Measurements from ENCODE around the gene MARCKS.
"Not testable (repeated sequence)": the region's sequence is repeated elsewhere in the genome, so short reads cannot be mapped to it uniquely, and the experiment has no call there.

MARCKS gene

DNA sequence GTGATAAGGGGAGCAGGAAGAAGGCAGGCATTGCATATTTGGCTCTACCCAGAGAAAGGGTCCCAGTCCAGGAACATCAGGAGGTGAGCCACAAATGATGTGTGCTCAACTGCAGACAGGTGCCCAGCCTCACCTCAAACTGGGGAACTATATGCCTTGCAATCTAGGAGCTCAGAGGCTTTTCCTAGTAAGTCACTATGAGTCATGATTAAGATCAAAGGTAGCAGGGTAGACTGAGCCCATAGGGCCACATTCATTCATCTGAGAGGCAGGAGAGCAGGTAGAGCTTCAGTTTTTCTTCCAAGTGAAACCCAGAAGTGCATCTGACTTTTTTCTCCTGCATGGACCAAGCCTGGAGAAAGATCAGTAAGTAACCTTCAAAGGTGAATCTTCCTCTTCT lies 31.3 kb downstream of the MARCKS start:
- no peak for DNase-seq

DNA sequence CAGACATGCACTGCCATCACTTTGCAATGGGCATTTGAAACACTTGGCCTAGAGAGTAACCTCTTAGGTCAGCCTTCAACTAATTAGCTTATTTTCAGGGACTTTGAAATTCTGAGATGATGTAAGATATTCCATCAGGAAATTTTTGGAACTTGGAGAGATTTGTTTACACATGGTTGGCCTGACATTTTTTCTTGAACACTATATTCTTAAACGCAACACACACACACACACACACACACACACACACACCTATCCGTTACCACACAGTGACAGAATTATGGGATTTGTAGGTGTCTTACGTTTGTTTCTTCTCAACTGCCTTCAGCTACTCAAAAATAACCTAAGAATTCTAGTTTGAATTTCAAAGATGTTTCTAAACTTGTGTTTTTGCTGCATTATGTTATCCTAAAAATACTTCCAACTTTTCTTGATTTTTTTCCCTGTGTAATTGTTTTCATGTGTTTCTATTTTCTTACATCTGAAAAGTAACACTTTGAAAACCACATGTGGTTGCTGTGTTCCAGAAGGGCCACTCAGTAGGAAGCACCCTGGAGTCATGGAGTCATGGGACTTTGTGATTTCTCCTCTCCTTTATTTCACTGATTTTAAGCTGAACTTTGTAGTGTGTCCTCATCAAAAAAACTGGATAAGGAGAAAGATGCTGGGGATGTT lies 31.9 kb downstream of the MARCKS start:
- DNase-seq = no peak

DNA sequence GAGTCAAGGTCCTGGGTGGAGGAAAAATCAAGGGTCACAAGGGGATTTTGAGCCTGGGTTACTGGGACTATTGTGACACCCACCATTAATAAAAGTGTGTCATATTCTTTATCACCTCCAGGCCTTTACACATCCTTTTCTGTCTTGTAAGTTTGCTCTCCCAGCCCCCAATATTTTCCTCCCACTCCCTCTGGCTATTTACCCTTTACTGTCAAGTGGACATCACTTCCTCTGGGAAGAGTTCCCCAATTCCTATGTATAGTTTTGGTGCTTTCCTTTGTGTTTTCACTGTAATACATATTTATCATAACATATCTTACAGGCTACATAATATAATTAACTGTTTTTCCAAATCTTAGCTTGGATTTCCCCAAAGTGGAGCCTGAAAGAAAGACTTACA lies 36.3 kb downstream of the MARCKS start:
- no peak for DNase-seq

DNA sequence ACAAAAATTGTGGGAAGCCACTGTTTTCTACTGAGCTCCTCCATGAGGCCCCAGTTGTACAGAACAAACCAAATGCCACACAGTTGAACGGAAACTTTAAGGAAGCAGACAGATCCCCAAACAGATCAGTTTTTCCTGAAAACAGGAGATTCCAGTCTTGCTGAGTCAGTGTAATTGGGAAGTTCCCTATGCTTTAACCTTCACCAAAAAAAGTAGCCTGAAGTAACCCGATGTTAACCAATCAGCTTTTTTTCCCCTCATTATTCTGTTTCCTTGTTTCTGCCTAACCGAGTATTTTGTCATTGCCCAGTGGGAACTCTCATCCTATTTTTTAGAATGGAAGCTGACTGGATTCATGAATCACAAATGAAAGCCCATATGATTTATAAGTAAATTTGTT lies 36.7 kb downstream of the MARCKS start:
- no peak for DNase-seq

DNA sequence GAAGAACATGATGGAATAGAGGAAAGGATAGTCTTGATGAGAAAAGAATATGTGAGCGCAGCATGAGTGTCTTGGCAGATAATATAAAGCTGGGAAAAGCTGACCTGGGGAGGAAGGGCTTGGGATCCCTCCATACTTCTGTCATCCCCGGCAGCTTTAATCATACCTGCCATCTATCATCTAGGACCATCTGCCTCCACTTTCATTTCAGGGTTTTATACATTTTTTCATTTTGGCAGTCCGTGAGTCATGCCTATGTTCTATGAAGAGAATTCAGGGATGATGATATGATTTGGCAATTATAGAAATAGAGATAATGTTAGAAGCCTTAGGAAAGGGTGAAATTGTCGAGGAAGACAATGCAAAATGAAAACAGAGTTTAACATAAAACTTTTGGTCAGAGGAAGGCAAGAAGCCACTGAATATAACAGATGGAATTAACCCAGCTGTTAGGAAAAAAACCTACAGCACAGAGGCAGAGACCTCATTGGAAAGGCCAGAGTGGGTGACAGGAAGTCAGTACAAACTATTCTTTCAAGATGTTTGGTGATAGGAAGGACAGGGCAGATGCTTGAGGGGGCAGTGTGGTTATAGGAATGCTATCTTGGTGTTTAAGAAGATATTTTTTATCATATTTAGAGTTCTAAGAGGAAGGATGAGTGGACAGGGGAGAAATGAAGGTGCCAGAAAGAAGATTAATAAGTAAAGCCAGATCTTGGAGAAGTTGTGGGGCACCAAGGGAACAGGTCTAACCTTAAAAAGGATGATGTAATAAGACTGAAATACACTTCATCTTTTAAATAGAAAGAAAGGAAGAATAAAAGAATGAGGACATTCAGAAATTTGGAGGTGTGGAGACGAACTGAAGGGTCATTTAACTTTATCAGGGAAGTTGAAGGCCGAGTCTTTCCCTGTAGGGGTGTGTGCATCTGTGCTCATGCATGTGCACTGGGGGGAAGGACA lies 37.8 kb downstream of the MARCKS start:
- DNase-seq = no peak

DNA sequence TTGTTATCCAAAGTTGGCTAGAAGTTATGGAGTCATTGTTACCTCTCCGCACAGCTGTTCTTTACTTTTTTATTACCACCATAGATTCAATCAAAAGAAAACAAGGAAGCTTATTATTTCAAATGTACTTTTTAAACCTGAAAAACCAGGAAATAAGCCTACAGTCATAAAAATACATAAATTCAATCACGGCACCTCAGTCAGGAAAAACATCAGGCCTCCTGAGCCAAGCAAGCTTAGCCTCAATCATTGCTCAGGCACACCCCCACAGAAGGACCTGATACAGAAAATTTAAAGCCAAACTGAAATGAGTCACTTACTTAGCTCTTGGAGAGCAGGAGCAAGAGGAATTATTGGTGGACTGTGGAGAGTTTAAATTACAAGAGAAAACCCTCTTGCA lies 44.3 kb downstream of the MARCKS start:
- no peak for DNase-seq

DNA sequence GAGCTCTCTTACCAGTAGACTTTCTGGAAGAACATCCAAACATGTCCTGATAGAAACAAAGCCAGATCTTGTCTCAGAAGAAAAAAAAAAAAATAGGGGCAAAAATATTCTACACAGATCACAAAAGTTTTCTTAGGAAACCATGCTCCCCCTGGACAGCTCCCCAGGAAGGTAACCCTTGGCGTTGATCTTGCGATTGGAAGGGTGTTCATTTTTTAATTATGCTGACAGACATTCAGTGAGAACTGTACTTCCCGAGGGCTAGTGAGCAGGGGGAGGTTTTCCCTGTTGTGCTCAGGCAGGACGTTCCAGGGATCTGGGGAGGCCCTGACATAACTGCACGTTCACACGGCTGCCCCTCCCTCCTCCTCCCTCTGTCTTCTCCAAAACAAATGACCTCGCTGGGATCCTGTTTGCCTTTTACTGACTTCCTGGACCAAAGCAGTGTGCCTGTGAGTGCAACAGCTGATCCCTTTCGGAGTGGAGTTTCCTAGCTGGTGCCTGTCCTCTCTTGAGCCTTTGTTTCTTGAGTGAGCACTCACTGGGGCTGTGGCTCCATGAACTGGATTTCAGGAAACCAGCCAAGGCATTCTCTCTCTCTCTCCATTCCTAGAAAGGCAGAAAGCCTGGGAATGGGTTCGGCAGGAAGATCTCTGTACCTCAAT lies 46.7 kb downstream of the MARCKS start:
- DNase-seq = no peak

DNA sequence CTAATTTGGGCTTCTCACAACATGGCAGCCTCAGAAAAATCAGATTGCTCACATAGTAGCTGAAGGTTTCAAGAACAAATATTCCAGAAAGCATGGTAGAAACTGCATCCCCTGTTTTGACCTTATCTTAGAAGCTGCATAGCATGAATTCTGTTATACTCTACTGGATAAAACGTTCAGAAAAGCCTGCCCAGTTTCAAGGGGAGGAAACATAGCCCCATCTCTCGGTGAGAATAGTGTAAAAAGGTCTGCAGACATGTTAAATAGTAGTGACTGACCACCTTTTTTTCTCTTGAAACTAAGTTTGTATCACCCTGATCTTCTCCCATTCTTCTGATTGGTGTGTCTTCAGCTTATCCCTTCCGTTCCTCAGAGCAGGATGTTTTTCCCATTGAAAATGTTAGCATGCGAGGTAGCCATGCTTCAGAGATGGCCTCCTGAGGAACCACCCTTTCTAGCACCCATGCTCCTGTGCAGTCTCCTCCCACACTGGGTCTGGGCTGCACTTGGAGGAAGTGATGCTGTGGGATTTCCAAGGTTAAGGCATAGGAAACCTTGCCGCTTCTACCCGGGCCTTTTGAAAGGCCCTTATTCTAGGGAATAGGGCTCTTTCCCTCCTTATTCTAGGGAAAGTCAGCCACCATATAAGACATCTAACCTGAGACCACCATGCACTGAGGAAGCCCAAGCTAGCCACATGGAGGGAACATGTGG lies 50.1 kb downstream of the MARCKS start:
- DNase-seq = no peak

DNA sequence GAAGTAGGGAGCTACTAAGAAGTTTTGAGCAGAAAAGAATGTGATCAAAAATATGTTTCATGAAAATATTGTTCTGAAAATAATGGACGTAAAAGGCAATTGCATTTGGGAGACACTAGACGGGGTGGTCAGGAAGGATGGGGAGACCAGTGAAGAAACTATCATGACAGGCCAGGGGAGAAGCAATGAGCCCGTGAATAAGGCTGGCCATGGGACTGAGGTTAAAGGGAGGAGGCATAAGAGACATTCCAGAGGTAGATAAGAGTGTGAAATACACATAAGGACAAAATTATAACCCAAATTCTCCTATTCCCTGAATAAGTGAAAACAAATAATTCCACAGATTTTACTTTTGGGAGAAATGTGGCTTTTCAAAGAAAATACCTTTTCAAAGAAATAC lies 51.7 kb downstream of the MARCKS start:
- no peak for DNase-seq

DNA sequence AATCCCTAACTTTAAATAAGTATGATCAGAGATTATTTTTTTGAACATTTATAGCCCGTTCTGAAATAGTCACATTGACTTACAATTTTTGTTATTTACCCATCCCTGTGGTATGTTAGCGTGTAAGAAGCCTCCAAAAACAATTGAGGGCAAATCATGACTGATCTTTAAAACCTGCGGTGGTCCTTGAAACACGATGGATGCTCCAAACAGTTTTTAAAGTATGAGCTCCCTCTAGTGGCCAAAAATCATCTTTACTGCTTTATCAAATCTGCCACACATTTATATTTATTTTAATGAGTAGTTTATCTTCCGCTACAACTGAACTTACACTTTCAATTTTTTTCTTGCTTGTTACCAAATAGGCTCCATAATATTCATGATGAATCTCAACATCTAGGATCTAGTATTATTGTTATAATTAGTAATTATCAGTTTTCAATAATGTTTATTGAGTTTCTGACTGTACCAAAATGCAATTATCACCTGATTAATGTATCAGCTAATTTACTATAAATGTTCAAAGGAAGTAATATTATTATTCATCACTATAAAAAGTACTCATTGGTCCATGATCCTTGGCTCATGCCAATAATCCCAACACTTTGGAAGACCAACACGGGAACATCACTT lies 52.2 kb downstream of the MARCKS start:
- DNase-seq = peak in 1 of 2 donors; percentile 7

DNA sequence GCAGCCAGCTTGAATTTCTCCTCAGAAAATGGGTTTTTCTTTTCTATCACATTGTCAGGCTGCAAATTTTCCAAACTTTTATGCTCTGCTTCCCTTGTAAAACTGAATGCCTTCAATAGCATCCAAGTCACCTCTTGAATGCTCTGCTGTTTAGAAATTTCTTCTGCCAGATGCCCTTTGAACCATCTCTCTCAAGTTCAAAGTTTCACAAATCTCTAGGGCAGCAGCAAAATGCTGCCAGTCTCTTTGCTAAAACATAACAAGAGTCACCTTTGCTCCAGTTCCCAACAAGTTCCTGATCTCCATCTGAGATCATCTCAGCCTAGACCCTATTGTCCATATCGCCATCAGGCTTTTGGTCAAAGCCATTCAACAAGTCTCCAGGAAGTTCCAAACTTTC lies 53.1 kb downstream of the MARCKS start:
- not testable (repeated sequence) for DNase-seq

All from stimulated activated CD4-positive, alpha-beta T cell treated with anti-CD3 and anti-CD28 coated beads, Interleukin-2, amount 100 ng/mL, for 48 hours (primary cell).